ENCODE results near the gene VGLL4.

DNA sequence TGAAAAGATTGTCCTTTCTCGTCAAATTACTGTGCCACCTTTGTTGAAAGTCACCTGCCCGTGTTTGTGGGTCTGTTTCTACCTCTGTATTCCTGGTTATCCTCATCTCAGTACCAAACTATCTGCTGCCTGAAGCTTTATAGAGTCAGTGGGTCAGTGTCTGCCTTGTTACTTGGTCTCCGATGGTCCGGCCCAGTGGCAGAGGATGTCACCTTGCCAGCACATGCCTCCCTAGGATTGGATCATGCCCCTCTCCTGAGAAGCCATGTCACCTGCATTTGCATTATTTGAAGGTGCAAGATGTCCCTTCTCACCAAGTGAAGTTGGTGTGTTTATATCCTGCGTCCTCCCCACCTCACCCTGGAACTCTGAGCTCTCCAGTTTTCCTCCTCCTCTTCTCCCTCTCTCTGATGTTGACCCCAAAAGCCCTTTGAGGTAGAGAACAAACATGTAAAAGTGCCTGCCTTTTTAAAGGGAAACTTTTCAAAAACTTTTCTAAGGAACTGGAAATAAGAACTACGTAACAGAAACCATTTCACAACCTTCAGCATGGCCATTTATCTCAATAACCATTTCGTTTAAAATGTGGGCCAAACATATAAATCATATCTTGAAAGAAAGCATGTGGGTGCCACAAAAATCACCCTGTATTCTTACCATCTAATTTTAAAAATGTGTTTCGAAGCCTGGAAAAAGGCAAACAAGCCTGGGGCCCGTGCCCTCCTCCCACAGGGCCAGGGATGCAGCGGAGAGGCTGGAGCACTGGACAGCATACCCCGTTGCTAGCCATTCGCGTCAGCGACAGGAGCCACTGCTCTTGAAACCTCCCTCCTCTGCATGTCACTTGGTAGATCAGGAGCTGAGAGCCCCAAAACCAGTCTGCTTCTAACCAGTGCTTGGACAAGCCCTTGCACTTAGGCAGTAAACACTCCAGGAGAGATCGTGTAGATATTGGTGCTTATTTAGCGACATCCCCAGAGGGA is 102.1 kb downstream of the VGLL4 start:
- TF ChIP-seq, protein P1, sequence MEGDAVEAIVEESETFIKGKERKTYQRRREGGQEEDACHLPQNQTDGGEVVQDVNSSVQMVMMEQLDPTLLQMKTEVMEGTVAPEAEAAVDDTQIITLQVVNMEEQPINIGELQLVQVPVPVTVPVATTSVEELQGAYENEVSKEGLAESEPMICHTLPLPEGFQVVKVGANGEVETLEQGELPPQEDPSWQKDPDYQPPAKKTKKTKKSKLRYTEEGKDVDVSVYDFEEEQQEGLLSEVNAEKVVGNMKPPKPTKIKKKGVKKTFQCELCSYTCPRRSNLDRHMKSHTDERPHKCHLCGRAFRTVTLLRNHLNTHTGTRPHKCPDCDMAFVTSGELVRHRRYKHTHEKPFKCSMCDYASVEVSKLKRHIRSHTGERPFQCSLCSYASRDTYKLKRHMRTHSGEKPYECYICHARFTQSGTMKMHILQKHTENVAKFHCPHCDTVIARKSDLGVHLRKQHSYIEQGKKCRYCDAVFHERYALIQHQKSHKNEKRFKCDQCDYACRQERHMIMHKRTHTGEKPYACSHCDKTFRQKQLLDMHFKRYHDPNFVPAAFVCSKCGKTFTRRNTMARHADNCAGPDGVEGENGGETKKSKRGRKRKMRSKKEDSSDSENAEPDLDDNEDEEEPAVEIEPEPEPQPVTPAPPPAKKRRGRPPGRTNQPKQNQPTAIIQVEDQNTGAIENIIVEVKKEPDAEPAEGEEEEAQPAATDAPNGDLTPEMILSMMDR (IDR thresholded peaks at IDR 0.05): no peak
- TF ChIP-seq RCOR1 (IDR thresholded peaks at IDR 0.05; ENCODE audit: low read depth, low read length) (no peak), POLR2A (IDR thresholded peaks at IDR 0.05; ENCODE audit: low read length) (no peak), HDAC2 (IDR thresholded peaks at IDR 0.05) (no peak), HOXA7 (CRISPR knock-in tag; IDR thresholded peaks at IDR 0.05) (no peak), EP300 (IDR thresholded peaks at IDR 0.05) (no peak), CHD2 (IDR thresholded peaks at IDR 0.05; ENCODE audit: low read length, partially characterized antibody) (no peak), TP53 (CRISPR knock-in tag; IDR thresholded peaks at IDR 0.05) (no peak), ZFP36 (IDR thresholded peaks at IDR 0.05; ENCODE audit: borderline replicate concordance, partially characterized antibody) (no peak), ESRRA (IDR thresholded peaks at IDR 0.05; ENCODE audit: borderline replicate concordance, low read length) (no peak)
- TF ChIP-seq, protein P2, sequence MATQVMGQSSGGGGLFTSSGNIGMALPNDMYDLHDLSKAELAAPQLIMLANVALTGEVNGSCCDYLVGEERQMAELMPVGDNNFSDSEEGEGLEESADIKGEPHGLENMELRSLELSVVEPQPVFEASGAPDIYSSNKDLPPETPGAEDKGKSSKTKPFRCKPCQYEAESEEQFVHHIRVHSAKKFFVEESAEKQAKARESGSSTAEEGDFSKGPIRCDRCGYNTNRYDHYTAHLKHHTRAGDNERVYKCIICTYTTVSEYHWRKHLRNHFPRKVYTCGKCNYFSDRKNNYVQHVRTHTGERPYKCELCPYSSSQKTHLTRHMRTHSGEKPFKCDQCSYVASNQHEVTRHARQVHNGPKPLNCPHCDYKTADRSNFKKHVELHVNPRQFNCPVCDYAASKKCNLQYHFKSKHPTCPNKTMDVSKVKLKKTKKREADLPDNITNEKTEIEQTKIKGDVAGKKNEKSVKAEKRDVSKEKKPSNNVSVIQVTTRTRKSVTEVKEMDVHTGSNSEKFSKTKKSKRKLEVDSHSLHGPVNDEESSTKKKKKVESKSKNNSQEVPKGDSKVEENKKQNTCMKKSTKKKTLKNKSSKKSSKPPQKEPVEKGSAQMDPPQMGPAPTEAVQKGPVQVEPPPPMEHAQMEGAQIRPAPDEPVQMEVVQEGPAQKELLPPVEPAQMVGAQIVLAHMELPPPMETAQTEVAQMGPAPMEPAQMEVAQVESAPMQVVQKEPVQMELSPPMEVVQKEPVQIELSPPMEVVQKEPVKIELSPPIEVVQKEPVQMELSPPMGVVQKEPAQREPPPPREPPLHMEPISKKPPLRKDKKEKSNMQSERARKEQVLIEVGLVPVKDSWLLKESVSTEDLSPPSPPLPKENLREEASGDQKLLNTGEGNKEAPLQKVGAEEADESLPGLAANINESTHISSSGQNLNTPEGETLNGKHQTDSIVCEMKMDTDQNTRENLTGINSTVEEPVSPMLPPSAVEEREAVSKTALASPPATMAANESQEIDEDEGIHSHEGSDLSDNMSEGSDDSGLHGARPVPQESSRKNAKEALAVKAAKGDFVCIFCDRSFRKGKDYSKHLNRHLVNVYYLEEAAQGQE (IDR thresholded peaks at IDR 0.05): no peak

Data from A549 (cell line).